HG02623 (cell line): Measurements from ENCODE around the gene RNF41.
A peak's percentile ranks its signal among the peaks of the same experiment; 100 is the strongest.

ENCODE experiments used
- ATAC-seq: cut with Tn5 transposase; IDR thresholded peaks from one replicate; pipeline ENCODE4 v1.9.1; 2021; ENCODE audit warnings: moderate library complexity; ENCODE audit not compliant: unreplicated experiment

The RNF41 gene

GRCh38 chr12:56244494-56244893 lies 22.8 kb upstream of the RNF41 start:
- ATAC-seq, result no peak

- ATAC-seq, result no peak
Measured at GRCh38 chr12:56243731-56244181, 22.0 kb upstream of the RNF41 start.

- ATAC-seq, result no peak
Measured at GRCh38 chr12:56242986-56243385, 21.3 kb upstream of the RNF41 start.

- no peak for ATAC-seq
Measured at GRCh38 chr12:56241424-56242303, 19.9 kb upstream of the RNF41 start.

GRCh38 chr12:56237552-56237951 lies 15.8 kb upstream of the RNF41 start:
- ATAC-seq, result no peak

GRCh38 chr12:56236985-56237384 lies 15.3 kb upstream of the RNF41 start:
- no peak for ATAC-seq

- no peak for ATAC-seq
Measured at GRCh38 chr12:56236091-56236490, 14.4 kb upstream of the RNF41 start.

- no peak for ATAC-seq
Measured at GRCh38 chr12:56234746-56235436, 13.2 kb upstream of the RNF41 start.

GRCh38 chr12:56231184-56231582 lies 9.5 kb upstream of the RNF41 start:
- ATAC-seq, result no peak

GRCh38 chr12:56230432-56231183 lies 8.9 kb upstream of the RNF41 start:
- no peak for ATAC-seq

GRCh38 chr12:56229916-56230431 lies 8.3 kb upstream of the RNF41 start, which contains the start of gene SLC39A5:
Gene SLC39A5 (plus strand): TSS chr12:56230051. CDS start chr12:56231275, 1,224 bp downstream.
- ATAC-seq, result no peak

- ATAC-seq, result no peak
Measured at GRCh38 chr12:56229082-56229481, 7.4 kb upstream of the RNF41 start.

GRCh38 chr12:56224954-56225353 lies 3.2 kb upstream of the RNF41 start:
- ATAC-seq, result no peak

- peak; percentile 72 for ATAC-seq
Measured at GRCh38 chr12:56224102-56224701, 2.5 kb upstream of the RNF41 start, which contains the start of gene NABP2. Gene NABP2 (plus strand): TSS chr12:56224342. CDS start chr12:56224857, 515 bp downstream.

GRCh38 chr12:56223571-56224101 lies 1.9 kb upstream of the RNF41 start:
- no peak for ATAC-seq

GRCh38 chr12:56222531-56222895 lies 791 bp upstream of the RNF41 start:
- no peak for ATAC-seq

- ATAC-seq, result peak; percentile 21
Measured at GRCh38 chr12:56221232-56221756, 428 bp downstream of the RNF41 start.

- ATAC-seq, result no peak
Measured at GRCh38 chr12:56220611-56221231, 1.0 kb downstream of the RNF41 start.

GRCh38 chr12:56219840-56220239 lies 1.9 kb downstream of the RNF41 start:
- ATAC-seq, result no peak

GRCh38 chr12:56216461-56216860 lies 5.3 kb downstream of the RNF41 start:
- ATAC-seq, result no peak
